NCI-H1930 (cell line): ENCODE data around the gene PCED1A.

Source experiments
- DNase-seq, 2 experiments: peaks; one replicate each; lab custom pipeline; 2025; lab: John Stamatoyannopoulos, UW

PCED1A gene

GRCh38 chr20:2840138-2840966 is at the start of gene PCED1A, which contains the start of gene VPS16:
Gene PCED1A, minus strand, starts transcription at chr20:2840655. Its CDS starts 743 bp downstream, at chr20:2839912.
Gene VPS16, plus strand, starts transcription at chr20:2840745. Its CDS starts 30 bp downstream, at chr20:2840775.
- DNase-seq = peak; percentile 70 to 76

GRCh38 chr20:2889797-2890196 is 49.3 kb upstream of the PCED1A start:
- DNase-seq = no peak

- DNase-seq = no peak
Observed at GRCh38 chr20:2889209-2889608, 48.8 kb upstream of the PCED1A start.

GRCh38 chr20:2888224-2888955 is 47.9 kb upstream of the PCED1A start:
- DNase-seq = no peak

- DNase-seq = no peak
Observed at GRCh38 chr20:2887715-2888114, 47.3 kb upstream of the PCED1A start.

GRCh38 chr20:2883726-2884637 is 43.5 kb upstream of the PCED1A start:
- DNase-seq = no peak

GRCh38 chr20:2880650-2881049 is 40.2 kb upstream of the PCED1A start:
- DNase-seq = no peak

- no peak for DNase-seq
Observed at GRCh38 chr20:2879146-2879545, 38.7 kb upstream of the PCED1A start.

GRCh38 chr20:2878515-2878914 is 38.1 kb upstream of the PCED1A start:
- no peak for DNase-seq

- DNase-seq = no peak
Observed at GRCh38 chr20:2875690-2876203, 35.3 kb upstream of the PCED1A start.

- DNase-seq = no peak
Observed at GRCh38 chr20:2874456-2874855, 34.0 kb upstream of the PCED1A start.

- DNase-seq = no peak
Observed at GRCh38 chr20:2873747-2874041, 33.2 kb upstream of the PCED1A start.

- peak; percentile 82 to 91 for DNase-seq
Observed at GRCh38 chr20:2873010-2873746, 32.7 kb upstream of the PCED1A start, which contains the start of gene PTPRA. Gene PTPRA, plus strand, starts transcription at chr20:2873481. Its CDS starts 90,797 bp downstream, at chr20:2964278.

- DNase-seq = peak; percentile 49 to 68
Observed at GRCh38 chr20:2872459-2873009, 32.1 kb upstream of the PCED1A start.

GRCh38 chr20:2871661-2872458 is 31.4 kb upstream of the PCED1A start:
- DNase-seq = no peak

- no peak for DNase-seq
Observed at GRCh38 chr20:2871111-2871465, 30.6 kb upstream of the PCED1A start.

- DNase-seq = no peak
Observed at GRCh38 chr20:2869381-2869780, 28.9 kb upstream of the PCED1A start.

- no peak for DNase-seq
Observed at GRCh38 chr20:2867081-2867864, 26.8 kb upstream of the PCED1A start.

GRCh38 chr20:2866236-2866635 is 25.8 kb upstream of the PCED1A start:
- DNase-seq = no peak
